Astrocyte (in vitro differentiated cells and primary cell): ENCODE results near the gene GPC2.

ENCODE experiments used
- EZH2 ChIP-seq: IDR thresholded peaks from 2 replicates; pipeline ENCODE4 v1.6.1; 2012; ENCODE audit warnings: mild to moderate bottlenecking, low read length, inconsistent platforms; ENCODE audit not compliant: insufficient read depth
- TF ChIP-seq, protein P1 (sequence below): IDR thresholded peaks from 2 replicates; pipeline ENCODE4 v1.5.1; 2011; ENCODE audit warnings: low read depth, mild to moderate bottlenecking, inconsistent platforms, low read length, moderate library complexity; ENCODE audit not compliant: insufficient read depth

GRCh38 chr7:100213672-100214071, 36.5 kb upstream of the GPC2 start:
- TF ChIP-seq, protein P1, sequence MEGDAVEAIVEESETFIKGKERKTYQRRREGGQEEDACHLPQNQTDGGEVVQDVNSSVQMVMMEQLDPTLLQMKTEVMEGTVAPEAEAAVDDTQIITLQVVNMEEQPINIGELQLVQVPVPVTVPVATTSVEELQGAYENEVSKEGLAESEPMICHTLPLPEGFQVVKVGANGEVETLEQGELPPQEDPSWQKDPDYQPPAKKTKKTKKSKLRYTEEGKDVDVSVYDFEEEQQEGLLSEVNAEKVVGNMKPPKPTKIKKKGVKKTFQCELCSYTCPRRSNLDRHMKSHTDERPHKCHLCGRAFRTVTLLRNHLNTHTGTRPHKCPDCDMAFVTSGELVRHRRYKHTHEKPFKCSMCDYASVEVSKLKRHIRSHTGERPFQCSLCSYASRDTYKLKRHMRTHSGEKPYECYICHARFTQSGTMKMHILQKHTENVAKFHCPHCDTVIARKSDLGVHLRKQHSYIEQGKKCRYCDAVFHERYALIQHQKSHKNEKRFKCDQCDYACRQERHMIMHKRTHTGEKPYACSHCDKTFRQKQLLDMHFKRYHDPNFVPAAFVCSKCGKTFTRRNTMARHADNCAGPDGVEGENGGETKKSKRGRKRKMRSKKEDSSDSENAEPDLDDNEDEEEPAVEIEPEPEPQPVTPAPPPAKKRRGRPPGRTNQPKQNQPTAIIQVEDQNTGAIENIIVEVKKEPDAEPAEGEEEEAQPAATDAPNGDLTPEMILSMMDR, result no peak
- no peak for TF ChIP-seq EZH2
